Right atrium auricular region (tissue), 2 donors: ENCODE data around the gene NRBF2. TPM values are rescaled to one million over a fixed set of nuclear protein-coding genes. Genes with fewer than 3 reads are reported as not detected.

Experiments used
- DNase-seq: peaks from one replicate; pipeline ENCODE4 v3.0.0-alpha.2; 2019; ENCODE audit warnings: low spot score
- H3K27ac ChIP-seq, 2 donors: fragments of 200-600 bp; sonication (generic); 1 replicate in 1 of 2; 2 replicates in 1 of 2; pipeline ENCODE4 v1.5.1; 2016 to 2019
- H3K27me3 ChIP-seq, 2 donors: fragments of 200-600 bp; sonication (generic); one replicate each; pipeline versions ENCODE4 v1.5.1 to v1.6.0; 2017 to 2019
- H3K36me3 ChIP-seq: fragments of 200-600 bp; sonication (generic); one replicate; pipeline ENCODE4 v1.5.1; 2016
- H3K4me1 ChIP-seq, 2 donors: fragments of 200-600 bp; sonication (generic); one replicate each; pipeline versions ENCODE4 v1.5.1 to v1.6.0; 2017 to 2019
- H3K4me3 ChIP-seq, 2 donors: fragments of 200-600 bp; sonication (generic); 1 replicate in 1 of 2; 2 replicates in 1 of 2; pipeline ENCODE4 v1.5.1; 2017 to 2019; ENCODE audit warnings: mild to moderate bottlenecking in 1 of 2, moderate library complexity in 1 of 2
- H3K9me3 ChIP-seq, 2 donors: fragments of 200-600 bp; sonication (generic); one replicate each; pipeline ENCODE4 v1.5.1; 2019
- CTCF ChIP-seq, 2 donors: fragments of 200-600 bp; sonication (generic); IDR thresholded peaks; one replicate each; pipeline ENCODE4 v1.5.1; 2019; ENCODE audit warnings: antibody characterized with exemption in 2 of 2
- total RNA-seq, 2 donors: library from RNA; depleted of rRNA; stranded (reverse); fragments of >200 nt; gene quantifications; one replicate each; pipeline ENCODE4 v1.1.0, GENCODE V29; 2016

Gene NRBF2
- total RNA-seq, 2 donors from 2014 or later = 7.8 to 10.6 TPM

GRCh38 chr10:63164166-63164623 is 31.1 kb downstream of the NRBF2 start:
- Histone ChIP-seq H3K9me3 (no peaks in the 10 kb centered on the region), H3K27me3 (no peaks in the 10 kb centered on the region), H3K27ac (peak overlapping the region; percentile 34 to 59), H3K36me3 (no peaks in the 10 kb centered on the region), H3K4me1 (no peaks in the 10 kb centered on the region), H3K4me3 (no peak overlapping the region)
- TF ChIP-seq CTCF (IDR thresholded peaks at IDR 0.05) = no peak
- DNase-seq = no peak

- Histone ChIP-seq H3K4me3 (no peak overlapping the region), H3K9me3 (no peaks in the 10 kb centered on the region), H3K4me1 (no peaks in the 10 kb centered on the region), H3K27me3 (no peaks in the 10 kb centered on the region), H3K27ac (no peak overlapping the region), H3K36me3 (peaks cover 6% of the 10 kb centered on the region)
- no peak for TF ChIP-seq CTCF (IDR thresholded peaks at IDR 0.05)
- no peak for DNase-seq
Measured at GRCh38 chr10:63165249-63165648, 32.1 kb downstream of the NRBF2 start.

GRCh38 chr10:63166742-63167258 is 33.7 kb downstream of the NRBF2 start:
- Histone ChIP-seq H3K4me1 (peaks cover 0 to 7% of the 10 kb centered on the region in 2 donors), H3K9me3 (no peaks in the 10 kb centered on the region), H3K36me3 (peaks cover 10% of the 10 kb centered on the region), H3K27ac (no peak overlapping the region), H3K4me3 (no peak overlapping the region), H3K27me3 (no peaks in the 10 kb centered on the region)
- no peak for DNase-seq
- TF ChIP-seq CTCF (IDR thresholded peaks at IDR 0.05) = peak; percentile 82 to 90

GRCh38 chr10:63168821-63169462 is 35.8 kb downstream of the NRBF2 start:
- Histone ChIP-seq H3K9me3 (no peaks in the 10 kb centered on the region), H3K27ac (no peak overlapping the region), H3K4me3 (no peak overlapping the region), H3K4me1 (peaks cover 0 to 9% of the 10 kb centered on the region in 2 donors), H3K36me3 (peaks cover 10% of the 10 kb centered on the region), H3K27me3 (no peaks in the 10 kb centered on the region)
- DNase-seq = no peak
- no peak for TF ChIP-seq CTCF (IDR thresholded peaks at IDR 0.05)

- peaks cover 10% of the 10 kb centered on the region for H3K36me3 ChIP-seq
- no peak for TF ChIP-seq CTCF (IDR thresholded peaks at IDR 0.05)
- no peaks in the 10 kb centered on the region for H3K27me3 ChIP-seq
Measured at GRCh38 chr10:63169624-63170023, 36.5 kb downstream of the NRBF2 start.

More at GRCh38 chr10:63169624-63170023, 36.5 kb downstream of the NRBF2 start:
- Histone ChIP-seq H3K4me3 (no peak overlapping the region), H3K4me1 (peaks cover 0 to 9% of the 10 kb centered on the region in 2 donors), H3K9me3 (no peaks in the 10 kb centered on the region), H3K27ac (no peak overlapping the region)
- DNase-seq = no peak
